ENCODE measurements around the gene IL17RE. TPM values are rescaled to one million over a fixed set of nuclear protein-coding genes. Genes with fewer than 3 reads are reported as not detected.
A peak's percentile ranks its signal among the peaks of the same experiment; 100 is the strongest.

Gene IL17RE
- total RNA-seq, 1 donor from 2014 or later = 1.1 TPM

DNA sequence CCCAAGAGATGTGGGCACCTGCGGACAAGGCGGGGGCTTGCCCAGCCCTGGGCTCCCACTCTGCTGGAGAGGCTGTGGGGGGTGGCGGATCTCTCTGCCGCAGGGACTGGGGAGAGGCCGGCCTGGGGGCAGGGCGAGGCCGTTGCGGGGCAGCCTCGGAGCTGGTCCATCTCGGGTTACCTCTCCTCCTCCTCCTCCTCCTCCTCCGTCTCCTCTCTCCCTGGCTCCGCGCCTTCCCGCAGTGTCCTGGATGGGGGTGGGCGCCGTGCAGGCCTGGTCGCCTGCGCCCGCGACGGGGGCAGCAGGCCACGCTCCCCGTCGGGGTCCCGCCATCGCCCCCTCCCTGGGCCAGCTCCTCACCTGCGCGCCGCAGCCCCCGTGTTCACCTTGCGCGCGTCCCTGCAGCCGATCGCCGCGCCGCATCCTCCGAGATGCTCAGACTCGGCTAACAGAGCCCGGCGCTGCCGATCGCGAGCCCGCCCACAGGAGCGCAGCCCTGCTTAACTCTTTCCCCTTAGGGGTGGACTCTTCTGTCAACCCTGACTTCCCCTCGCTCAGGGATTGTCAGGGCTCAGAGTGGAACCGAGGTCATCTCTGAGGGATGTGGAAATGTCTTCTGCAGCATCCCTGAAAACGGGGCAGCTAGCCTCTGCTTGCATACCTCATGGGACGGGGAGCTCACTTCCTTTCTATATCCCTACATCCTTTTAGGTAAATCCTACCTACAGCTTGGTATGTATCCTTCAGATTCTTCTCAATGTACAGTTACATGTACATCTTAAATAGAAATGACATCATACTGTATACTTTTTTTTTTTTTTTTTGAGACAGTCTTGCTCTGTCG is 49.5 kb downstream of the IL17RE start, which contains the start of gene PRRT3:
PRRT3 (minus strand) TSS at position 447 of the 844 bp plus-strand sequence. CDS start 2,293 bp downstream, outside the sequence.
- peak; percentile 90 for DNase-seq
- intact Hi-C loops (cut with micrococcal nuclease) = loop anchor here (5.0 kb wide), 1 partner anchor 110 kb away; the partner anchor contains the start of gene RPUSD3
- H3K36me3 Mint-ChIP-seq (ENCODE audit: low read depth) = peaks cover 2% of the 10 kb centered on the region
- H3K4me3 Mint-ChIP-seq = peak within 1 kb of the TSS; percentile 83
- H3K9me3 Mint-ChIP-seq = no peaks in the 10 kb centered on the region
- H3K4me1 Mint-ChIP-seq = peaks cover 12% of the 10 kb centered on the region
- H3K27me3 Mint-ChIP-seq = no peaks in the 10 kb centered on the region
- H3K27ac Mint-ChIP-seq = peak within 1 kb of the TSS; percentile 68

DNA sequence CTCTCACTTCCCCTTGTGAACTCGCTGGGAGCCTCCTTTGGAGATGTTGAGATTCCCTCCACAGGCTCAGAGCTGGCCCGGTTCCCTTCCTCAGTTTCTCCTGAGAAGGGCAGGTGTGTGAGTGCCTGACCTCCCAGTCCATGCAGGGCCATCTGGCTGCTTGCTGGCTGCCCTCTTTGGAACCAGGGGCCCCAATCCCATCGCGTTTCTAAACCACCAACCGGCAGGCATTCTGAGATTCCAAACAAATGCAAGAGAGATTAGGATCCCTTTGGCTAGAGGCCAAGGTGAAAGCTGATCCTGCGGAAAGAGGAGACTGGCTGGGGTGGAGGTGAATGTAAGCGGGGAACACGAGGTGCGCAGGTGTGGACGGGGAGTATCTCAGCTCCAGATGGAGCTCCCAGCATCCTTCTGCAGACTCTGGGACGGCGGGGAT is 52.4 kb downstream of the IL17RE start:
- Mint-ChIP-seq H3K9me3 (no peaks in the 10 kb centered on the region), H3K4me3 (no peak overlapping the region), H3K27me3 (no peaks in the 10 kb centered on the region), H3K27ac (no peak overlapping the region), H3K4me1 (peaks cover 12% of the 10 kb centered on the region), H3K36me3 (ENCODE audit: low read depth) (peaks cover 2% of the 10 kb centered on the region)
- intact Hi-C loops (cut with micrococcal nuclease) = no loop called here
- no peak for DNase-seq

DNA sequence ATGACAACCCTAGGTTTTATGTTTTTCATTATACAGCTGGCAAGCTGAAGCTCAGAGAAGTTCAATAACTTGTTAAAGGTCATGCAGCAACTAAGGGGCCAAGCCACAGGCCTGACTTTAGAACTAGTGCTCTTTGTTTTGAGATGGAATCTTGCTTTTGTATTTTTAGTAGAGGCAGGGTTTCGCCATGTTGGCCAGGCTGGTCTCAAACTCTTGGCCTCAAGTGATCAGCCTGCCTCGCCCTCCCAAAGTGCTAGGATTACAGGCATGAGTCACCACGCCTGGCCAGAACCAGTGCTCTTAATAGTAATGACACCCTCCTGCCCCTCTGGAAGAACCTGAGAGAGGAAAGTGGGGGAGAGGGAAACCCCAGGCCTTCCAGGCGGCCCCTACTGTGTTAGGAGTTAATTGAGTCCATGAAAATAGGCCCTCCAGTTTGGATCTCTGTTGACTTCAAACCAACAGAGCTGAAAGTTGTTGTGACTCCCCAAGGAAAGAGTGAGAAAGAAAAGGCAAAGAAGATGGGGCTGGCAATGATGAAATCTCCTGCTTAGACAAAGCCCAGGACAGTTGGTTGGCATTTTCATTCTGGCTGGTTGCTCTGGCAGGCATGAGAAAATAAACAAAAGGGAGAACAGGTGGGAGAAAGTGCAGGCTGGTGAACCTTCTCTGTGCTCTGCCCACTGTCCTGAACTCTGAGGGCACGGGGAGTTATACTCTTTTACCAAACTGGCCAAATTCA is 53.1 kb downstream of the IL17RE start:
- Mint-ChIP-seq H3K9me3 (no peaks in the 10 kb centered on the region), H3K36me3 (ENCODE audit: low read depth) (no peaks in the 10 kb centered on the region), H3K27ac (peak overlapping the region; percentile 26), H3K27me3 (no peaks in the 10 kb centered on the region), H3K4me1 (peaks cover 12% of the 10 kb centered on the region), H3K4me3 (no peak overlapping the region)
- no peak for DNase-seq
- intact Hi-C loops (cut with micrococcal nuclease) = no loop called here

DNA sequence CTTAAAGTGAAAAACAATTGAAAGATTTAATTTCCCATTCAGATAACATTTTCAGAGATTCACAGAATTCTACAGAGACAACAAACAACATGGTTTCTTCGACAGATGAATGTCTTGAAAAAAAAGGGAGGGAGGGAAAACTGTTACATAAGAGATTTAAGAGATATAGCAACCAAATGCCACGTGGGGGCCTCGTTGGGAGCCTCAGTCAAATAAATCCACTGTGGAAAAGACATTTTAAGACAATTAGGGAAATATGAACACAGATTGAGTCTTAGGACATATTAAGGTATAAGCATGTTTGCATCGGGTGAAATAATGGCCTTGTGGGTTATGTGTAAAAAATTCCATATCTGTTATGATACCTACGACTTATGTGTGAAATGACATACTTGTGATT is 54.6 kb downstream of the IL17RE start:
- intact Hi-C loops (cut with micrococcal nuclease) = no loop called here

DNA sequence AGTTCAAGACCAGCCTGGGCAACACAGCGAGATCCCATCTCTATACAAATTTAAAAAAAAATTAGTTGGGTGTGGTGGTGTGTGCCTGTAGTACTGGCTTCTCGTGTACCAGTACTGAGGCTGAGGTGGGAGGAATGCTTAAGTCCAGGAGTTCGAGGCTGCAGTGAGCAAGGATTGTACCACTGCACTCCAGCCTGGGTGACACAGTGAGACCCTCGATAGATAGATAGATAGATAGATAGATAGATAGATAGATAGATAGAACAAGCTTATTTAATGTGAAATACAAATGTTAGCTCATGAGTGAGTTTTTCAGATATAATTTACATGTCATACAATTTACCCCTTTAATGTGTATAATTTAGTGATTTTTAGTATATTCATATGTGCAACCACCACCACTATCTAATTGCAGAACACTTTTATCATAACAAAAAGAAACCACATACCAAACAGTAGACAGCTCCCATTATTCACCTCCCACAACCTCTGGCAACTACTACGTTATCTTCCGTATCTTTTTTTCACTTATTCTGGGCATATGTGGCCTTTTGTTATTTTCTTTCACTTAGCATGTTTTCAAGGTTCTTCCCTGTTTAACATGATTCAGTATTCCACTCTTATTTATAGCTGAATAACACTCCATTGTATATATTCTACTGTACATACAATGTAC is 62.7 kb downstream of the IL17RE start:
- Mint-ChIP-seq H3K27ac (no peak overlapping the region), H3K9me3 (no peaks in the 10 kb centered on the region), H3K27me3 (no peaks in the 10 kb centered on the region), H3K4me1 (no peaks in the 10 kb centered on the region), H3K4me3 (no peak overlapping the region), H3K36me3 (ENCODE audit: low read depth) (peaks cover 36% of the 10 kb centered on the region)
- intact Hi-C loops (cut with micrococcal nuclease) = no loop called here
- no peak for DNase-seq

More for the DNA sequence above, 54.6 kb downstream of the IL17RE start:
- H3K27ac Mint-ChIP-seq = no peak overlapping the region
- H3K27me3 Mint-ChIP-seq = no peaks in the 10 kb centered on the region
- no peak overlapping the region for H3K4me3 Mint-ChIP-seq
- peaks cover 2% of the 10 kb centered on the region for H3K4me1 Mint-ChIP-seq
- no peaks in the 10 kb centered on the region for H3K9me3 Mint-ChIP-seq
- DNase-seq = no peak
- H3K36me3 Mint-ChIP-seq (ENCODE audit: low read depth) = no peaks in the 10 kb centered on the region

Other genes with a start within 250 kb of the IL17RE start
- 0.17 TPM in 1 of 2 replicates, not detected in the other for gene CPNE9, start 199.0 kb upstream of the IL17RE start, total RNA-seq
- 41.7 and 45.3 TPM in 2 replicates for gene BRPF1, start 171.1 kb upstream of the IL17RE start, total RNA-seq
- gene OGG1, start 152.9 kb upstream of the IL17RE start, total RNA-seq = 37.0 and 41.1 TPM in 2 replicates
- 81.0 and 83.7 TPM in 2 replicates for gene CAMK1, start 132.9 kb upstream of the IL17RE start, total RNA-seq
- 63.4 and 64.6 TPM in 2 replicates for gene TADA3, start 110.4 kb upstream of the IL17RE start, total RNA-seq
- 263 and 267 TPM in 2 replicates for gene ARPC4, start 109.8 kb upstream of the IL17RE start, total RNA-seq
- gene TTLL3, start 92.6 kb upstream of the IL17RE start, total RNA-seq = 33.2 and 37.7 TPM in 2 replicates
- 84.3 and 85.7 TPM in 2 replicates for gene RPUSD3, start 58.8 kb upstream of the IL17RE start, total RNA-seq
- gene CIDEC, start 22.6 kb upstream of the IL17RE start, total RNA-seq = not detected in 2 replicates
- gene JAGN1, start 12.2 kb upstream of the IL17RE start, total RNA-seq = 39.5 and 41.0 TPM in 2 replicates
- 0.28 and 0.42 TPM in 2 replicates for gene IL17RC, start 14.2 kb downstream of the IL17RE start, total RNA-seq
- 22.7 and 23.4 TPM in 2 replicates for gene CRELD1, start 31.0 kb downstream of the IL17RE start, total RNA-seq
- gene PRRT3, start 49.6 kb downstream of the IL17RE start, total RNA-seq = 11.8 and 13.5 TPM in 2 replicates
- gene EMC3, start 84.0 kb downstream of the IL17RE start, total RNA-seq = 41.4 and 42.1 TPM in 2 replicates
- gene FANCD2, start 123.6 kb downstream of the IL17RE start, total RNA-seq = 71.4 and 73.8 TPM in 2 replicates
- gene FANCD2OS, start 205.4 kb downstream of the IL17RE start, total RNA-seq = not detected in 2 replicates
- gene BRK1, start 212.8 kb downstream of the IL17RE start, total RNA-seq = 98.8 and 99.6 TPM in 2 replicates
- 62.8 and 65.2 TPM in 2 replicates for gene VHL, start 238.9 kb downstream of the IL17RE start, total RNA-seq